ENCODE results near the gene COLEC12. TPM values are rescaled to one million over a fixed set of nuclear protein-coding genes. Genes with fewer than 3 reads are reported as not detected.
A peak's percentile ranks its signal among the peaks of the same experiment; 100 is the strongest.

Gene COLEC12
- polyA plus RNA-seq, 1 donor = 19.1 TPM

- peak in 1 of 2 donors; percentile 34 for DNase-seq
- Histone ChIP-seq H3K9me3 (ENCODE audit: control insufficient read depth, low read depth, low read length) (no peaks in the 10 kb centered on the region), H3K4me3 (ENCODE audit: low read length) (peak overlapping the region; percentile 96), H3K4me1 (ENCODE audit: control insufficient read depth, insufficient read depth, low read length) (peaks cover 10% of the 10 kb centered on the region), H3K27ac (ENCODE audit: low read length) (no peak overlapping the region), H3K27me3 (ENCODE audit: control insufficient read depth, insufficient read depth, low read length) (no peaks in the 10 kb centered on the region), H3K36me3 (ENCODE audit: control insufficient read depth, insufficient read depth, low read length) (peaks cover under 1% of the 10 kb centered on the region)
- no CpG with 5 or more reads among the region's 6 CpGs for WGBS (ENCODE audit: insufficient coverage, low lambda C conversion rate)
Measured at GRCh38 chr18:269480-270095, 230.9 kb downstream of the COLEC12 start.

GRCh38 chr18:267688-268552 lies 232.6 kb downstream of the COLEC12 start, which contains the start of gene THOC1:
Gene THOC1 (minus strand): TSS chr18:268047. CDS start chr18:268019, 28 bp downstream.
- peak; percentile 89 to 96 for DNase-seq
- H3K27ac ChIP-seq (ENCODE audit: low read length) = peak within 1 kb of the TSS; percentile 93
- H3K4me1 ChIP-seq (ENCODE audit: control insufficient read depth, insufficient read depth, low read length) = peaks cover 10% of the 10 kb centered on the region
- peak within 1 kb of the TSS; percentile 96 for H3K4me3 ChIP-seq (ENCODE audit: low read length)
- WGBS (ENCODE audit: insufficient coverage, low lambda C conversion rate) = no CpG with 5 or more reads among the region's 69 CpGs
- no peaks in the 10 kb centered on the region for H3K27me3 ChIP-seq (ENCODE audit: control insufficient read depth, insufficient read depth, low read length)
- no peaks in the 10 kb centered on the region for H3K9me3 ChIP-seq (ENCODE audit: control insufficient read depth, low read depth, low read length)
- H3K36me3 ChIP-seq (ENCODE audit: control insufficient read depth, insufficient read depth, low read length) = peaks cover 11% of the 10 kb centered on the region

GRCh38 chr18:267380-267687 lies 233.2 kb downstream of the COLEC12 start:
- no peak for DNase-seq
- no CpG with 5 or more reads among the region's 9 CpGs for WGBS (ENCODE audit: insufficient coverage, low lambda C conversion rate)
- H3K36me3 ChIP-seq (ENCODE audit: control insufficient read depth, insufficient read depth, low read length) = peaks cover 13% of the 10 kb centered on the region

More at GRCh38 chr18:267380-267687, 233.2 kb downstream of the COLEC12 start:
- H3K9me3 ChIP-seq (ENCODE audit: control insufficient read depth, low read depth, low read length) = no peaks in the 10 kb centered on the region
- peak overlapping the region; percentile 96 for H3K4me3 ChIP-seq (ENCODE audit: low read length)
- H3K27ac ChIP-seq (ENCODE audit: low read length) = peak overlapping the region; percentile 93
- H3K27me3 ChIP-seq (ENCODE audit: control insufficient read depth, insufficient read depth, low read length) = no peaks in the 10 kb centered on the region
- peaks cover 10% of the 10 kb centered on the region for H3K4me1 ChIP-seq (ENCODE audit: control insufficient read depth, insufficient read depth, low read length)

Other genes with a start within 250 kb of the COLEC12 start
- 62.3 TPM for gene THOC1, start 232.7 kb downstream of the COLEC12 start, polyA plus RNA-seq
- not detected for gene CETN1, start 79.7 kb upstream of the COLEC12 start, polyA plus RNA-seq
- 1.3 TPM for gene CLUL1, start 96.3 kb upstream of the COLEC12 start, polyA plus RNA-seq
- 69.9 TPM for gene TYMS, start 157.0 kb upstream of the COLEC12 start, polyA plus RNA-seq
- gene ENOSF1, start 211.9 kb upstream of the COLEC12 start, polyA plus RNA-seq = 291 TPM

Data from large intestine (tissue), 3 donors.